GM12891 (cell line): ENCODE results near the gene TLCD3B.
"Not testable (repeated sequence)": the region's sequence is repeated elsewhere in the genome, so short reads cannot be mapped to it uniquely, and the experiment has no call there.

Source experiments
- DNase-seq: peaks from one replicate; pipeline ENCODE4 v3.0.0; 2011; ENCODE audit warnings: low spot score; ENCODE audit not compliant: insufficient read length
- FAIRE-seq: peaks from 2 replicates; lab custom pipeline; 2011; peaks lifted over from hg19 to GRCh38; lab: Jason Lieb, UNC
- PAX5 ChIP-seq: IDR thresholded peaks from 2 replicates; pipeline ENCODE4 v1.6.1; 2011; ENCODE audit warnings: low read length, moderate library complexity, mild to moderate bottlenecking; ENCODE audit not compliant: insufficient read depth, severe bottlenecking
- POLR2A ChIP-seq: IDR thresholded peaks from 2 replicates; pipeline ENCODE4 v1.6.1; 2011; ENCODE audit warnings: low read depth, low read length, control low read depth
- POLR2AphosphoS5 ChIP-seq: IDR thresholded peaks from 2 replicates; pipeline ENCODE4 v1.6.1; 2011; ENCODE audit warnings: low read depth, low read length, control low read depth
- POU2F2 ChIP-seq: IDR thresholded peaks from 2 replicates; pipeline ENCODE4 v1.6.1; 2011; ENCODE audit warnings: low read depth, mild to moderate bottlenecking, control low read depth, low read length, moderate library complexity
- SPI1 ChIP-seq: IDR thresholded peaks from 2 replicates; pipeline ENCODE4 v1.6.1; 2011; ENCODE audit warnings: low read depth, low read length, control low read depth
- TAF1 ChIP-seq: IDR thresholded peaks from 2 replicates; pipeline ENCODE4 v1.6.1; 2011; ENCODE audit warnings: low read depth, low read length, control low read depth

Gene TLCD3B

GRCh38 chr16:30046588-30046987, 15.5 kb upstream of the TLCD3B start:
- DNase-seq (no peak), FAIRE-seq (no peak)
- no peak for TF ChIP-seq SPI1
- TF ChIP-seq POLR2A, result no peak
- TF ChIP-seq POU2F2, result no peak
- TF ChIP-seq POLR2AphosphoS5, result no peak
- TF ChIP-seq PAX5, result no peak
- TF ChIP-seq TAF1, result no peak

DNA sequence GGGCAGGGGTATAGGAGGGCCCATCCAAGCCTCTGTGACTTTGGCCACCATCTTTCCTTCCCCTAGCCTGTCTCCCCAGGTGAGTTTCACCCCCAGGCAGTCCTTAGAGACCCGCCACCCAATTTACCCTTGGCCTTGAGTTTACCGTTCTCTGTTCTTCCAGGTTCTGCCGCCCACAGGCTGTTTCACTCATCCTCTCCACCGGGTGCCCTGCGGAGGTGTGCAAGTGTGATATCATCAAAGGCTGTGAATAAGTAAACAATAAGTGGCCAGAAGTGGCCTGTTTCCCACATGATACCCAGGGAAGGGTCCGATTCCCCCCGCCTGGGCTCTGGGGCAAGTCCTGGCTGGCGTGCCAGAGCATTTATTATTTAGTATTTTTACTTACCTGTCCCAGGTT, 15.1 kb upstream of the TLCD3B start:
- DNase-seq (no peak), FAIRE-seq (no peak)
- TF ChIP-seq TAF1 (no peak), POU2F2 (no peak), PAX5 (no peak), POLR2AphosphoS5 (no peak), POLR2A (no peak), SPI1 (no peak)

GRCh38 chr16:30041841-30042240, 10.8 kb upstream of the TLCD3B start:
- no peak for FAIRE-seq
- DNase-seq, result no peak
- no peak for TF ChIP-seq POLR2A
- TF ChIP-seq TAF1, result no peak
- no peak for TF ChIP-seq POLR2AphosphoS5
- no peak for TF ChIP-seq SPI1
- TF ChIP-seq PAX5, result no peak
- no peak for TF ChIP-seq POU2F2

GRCh38 chr16:30040690-30041089, 9.6 kb upstream of the TLCD3B start:
- DNase-seq, FAIRE-seq: not testable (repeated sequence)

GRCh38 chr16:30040221-30040620, 9.2 kb upstream of the TLCD3B start:
- FAIRE-seq (no peak), DNase-seq (no peak)
- TF ChIP-seq PAX5, result no peak
- TF ChIP-seq POLR2A, result no peak
- no peak for TF ChIP-seq POU2F2
- no peak for TF ChIP-seq TAF1
- no peak for TF ChIP-seq POLR2AphosphoS5
- no peak for TF ChIP-seq SPI1

- FAIRE-seq (no peak), DNase-seq (no peak)
- TF ChIP-seq POU2F2, result no peak
- no peak for TF ChIP-seq PAX5
- no peak for TF ChIP-seq TAF1
- no peak for TF ChIP-seq POLR2AphosphoS5
- TF ChIP-seq SPI1, result no peak
- no peak for TF ChIP-seq POLR2A
Measured at GRCh38 chr16:30033270-30033669, 2.2 kb upstream of the TLCD3B start.

GRCh38 chr16:30032083-30032819, 1.2 kb upstream of the TLCD3B start:
- peak; percentile 16 for FAIRE-seq
- no peak for TF ChIP-seq PAX5
- no peak for TF ChIP-seq TAF1
- TF ChIP-seq POLR2AphosphoS5, result no peak
- TF ChIP-seq POU2F2, result no peak
- no peak for TF ChIP-seq POLR2A
- no peak for TF ChIP-seq SPI1
- no peak for DNase-seq

GRCh38 chr16:30031477-30031918, 427 bp upstream of the TLCD3B start:
- no peak for FAIRE-seq
- DNase-seq, result no peak
- TF ChIP-seq PAX5, result no peak
- TF ChIP-seq POLR2AphosphoS5, result no peak

DNA sequence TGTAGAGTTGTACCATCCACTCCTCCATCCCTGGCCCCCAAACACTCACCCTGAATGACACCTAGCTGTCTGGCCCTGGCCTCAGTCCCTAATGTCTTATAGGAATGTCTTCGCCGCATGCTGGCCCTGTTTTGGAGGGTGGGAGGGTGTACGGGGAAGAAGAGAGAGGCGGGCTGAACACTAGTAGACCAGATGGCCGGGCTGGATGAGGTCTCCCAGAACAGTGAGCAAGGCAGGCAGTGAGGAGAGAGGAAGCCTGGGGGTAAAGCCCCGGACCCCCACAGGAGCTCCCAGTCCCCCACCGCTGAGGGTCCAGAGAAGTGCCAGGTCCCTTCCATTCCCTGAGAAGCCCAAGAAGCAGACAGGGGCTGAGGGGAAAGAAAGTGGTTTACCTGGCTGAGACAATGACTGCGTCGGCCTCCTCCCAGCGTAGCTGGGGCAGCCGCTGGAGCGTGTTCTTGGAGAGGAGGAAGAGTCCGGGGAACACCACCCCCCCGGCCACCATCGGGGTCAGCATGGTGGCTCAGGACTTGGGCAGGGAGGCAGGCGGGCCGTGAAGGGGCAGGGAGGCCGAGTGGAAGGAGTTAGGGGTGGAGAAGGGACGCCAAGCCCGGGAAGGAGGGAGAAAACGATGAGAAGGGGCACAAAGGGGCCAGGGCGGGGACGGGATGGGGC, 923 bp downstream of the TLCD3B start:
- TF ChIP-seq PAX5 (no peak), POLR2AphosphoS5 (no peak), SPI1 (no peak), TAF1 (no peak), POLR2A (no peak), POU2F2 (no peak)
- FAIRE-seq (no peak), DNase-seq (no peak)

- no peak for DNase-seq
- no peak for FAIRE-seq
- TF ChIP-seq POLR2A, result no peak
- no peak for TF ChIP-seq TAF1
- TF ChIP-seq POU2F2, result no peak
- TF ChIP-seq SPI1, result no peak
- TF ChIP-seq PAX5, result no peak
- TF ChIP-seq POLR2AphosphoS5, result no peak
Measured at GRCh38 chr16:30028438-30029076, 2.5 kb downstream of the TLCD3B start.
